SU-DHL-6 (cell line): ENCODE data around the gene ZMYND10.

Experiments
- EZH2phosphoT487 ChIP-seq: fragments of 200-600 bp; sonication (generic), shearing (Covaris generic); conservative IDR thresholded peaks from 2 replicates; pipeline ENCODE4 v1.6.1; 2018; ENCODE audit warnings: mild to moderate bottlenecking, antibody characterized with exemption, low read length, moderate library complexity, mixed read lengths
- TF ChIP-seq, protein P1 (sequence below): fragments of 200-600 bp; sonication (generic); IDR thresholded peaks from one replicate; pipeline ENCODE4 v1.5.1; 2017; ENCODE audit warnings: antibody characterized with exemption, mild to moderate bottlenecking, low read length, moderate library complexity; ENCODE audit not compliant: insufficient read depth, poor library complexity, severe bottlenecking

DNA sequence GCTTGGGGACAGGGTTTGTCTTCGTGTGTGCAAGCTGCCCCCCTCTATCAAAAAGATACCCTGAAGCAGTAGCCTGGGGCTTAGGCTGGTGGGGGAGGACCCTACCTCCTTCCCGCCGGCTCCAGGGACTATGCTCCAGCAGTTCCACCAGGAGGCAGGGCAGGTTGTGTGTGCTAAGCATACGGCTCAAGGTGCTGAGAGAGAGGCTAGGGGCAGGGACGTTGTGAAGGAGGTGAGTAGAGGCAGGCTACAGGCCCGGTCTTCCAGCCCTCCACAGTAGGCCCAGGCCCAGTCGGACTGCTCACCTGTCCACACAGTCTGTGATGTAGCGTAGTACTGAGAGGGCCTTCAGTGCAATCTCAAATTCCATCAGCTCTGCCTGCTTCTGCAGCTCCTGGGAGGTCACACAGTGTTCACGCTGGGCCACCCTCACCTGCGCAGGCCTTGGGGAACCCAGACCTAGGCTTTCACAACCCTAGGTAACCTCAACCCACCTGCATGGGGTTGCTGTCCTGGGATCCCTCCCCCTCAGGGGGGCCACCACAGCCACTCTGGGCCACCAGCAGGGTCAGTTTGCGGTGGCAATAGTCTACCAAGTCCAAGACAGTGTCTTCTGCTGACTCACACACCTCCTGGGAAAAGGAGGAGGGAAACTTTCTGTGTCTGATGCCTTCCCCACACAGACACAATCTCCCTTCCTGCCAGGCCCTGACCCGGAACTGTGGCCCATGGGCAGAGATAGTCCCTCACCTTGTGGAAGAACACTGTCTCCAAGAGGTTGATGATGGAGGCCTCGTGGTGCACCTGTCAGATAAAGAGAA, 2.5 kb downstream of the ZMYND10 start:
- TF ChIP-seq, protein P1, sequence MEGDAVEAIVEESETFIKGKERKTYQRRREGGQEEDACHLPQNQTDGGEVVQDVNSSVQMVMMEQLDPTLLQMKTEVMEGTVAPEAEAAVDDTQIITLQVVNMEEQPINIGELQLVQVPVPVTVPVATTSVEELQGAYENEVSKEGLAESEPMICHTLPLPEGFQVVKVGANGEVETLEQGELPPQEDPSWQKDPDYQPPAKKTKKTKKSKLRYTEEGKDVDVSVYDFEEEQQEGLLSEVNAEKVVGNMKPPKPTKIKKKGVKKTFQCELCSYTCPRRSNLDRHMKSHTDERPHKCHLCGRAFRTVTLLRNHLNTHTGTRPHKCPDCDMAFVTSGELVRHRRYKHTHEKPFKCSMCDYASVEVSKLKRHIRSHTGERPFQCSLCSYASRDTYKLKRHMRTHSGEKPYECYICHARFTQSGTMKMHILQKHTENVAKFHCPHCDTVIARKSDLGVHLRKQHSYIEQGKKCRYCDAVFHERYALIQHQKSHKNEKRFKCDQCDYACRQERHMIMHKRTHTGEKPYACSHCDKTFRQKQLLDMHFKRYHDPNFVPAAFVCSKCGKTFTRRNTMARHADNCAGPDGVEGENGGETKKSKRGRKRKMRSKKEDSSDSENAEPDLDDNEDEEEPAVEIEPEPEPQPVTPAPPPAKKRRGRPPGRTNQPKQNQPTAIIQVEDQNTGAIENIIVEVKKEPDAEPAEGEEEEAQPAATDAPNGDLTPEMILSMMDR, result no peak
- no peak for TF ChIP-seq EZH2phosphoT487
